HG02870 (cell line): ENCODE results near the gene ZNF804A.
"Not testable (repeated sequence)": the region's sequence is repeated elsewhere in the genome, so short reads cannot be mapped to it uniquely, and the experiment has no call there.

ENCODE experiments used
- ATAC-seq: cut with Tn5 transposase; IDR thresholded peaks from one replicate; pipeline ENCODE4 v1.9.1; 2021; ENCODE audit warnings: mild to moderate bottlenecking, moderate library complexity; ENCODE audit not compliant: unreplicated experiment

ZNF804A gene

GRCh38 chr2:184814421-184814820 lies 216.1 kb downstream of the ZNF804A start:
- no peak for ATAC-seq

DNA sequence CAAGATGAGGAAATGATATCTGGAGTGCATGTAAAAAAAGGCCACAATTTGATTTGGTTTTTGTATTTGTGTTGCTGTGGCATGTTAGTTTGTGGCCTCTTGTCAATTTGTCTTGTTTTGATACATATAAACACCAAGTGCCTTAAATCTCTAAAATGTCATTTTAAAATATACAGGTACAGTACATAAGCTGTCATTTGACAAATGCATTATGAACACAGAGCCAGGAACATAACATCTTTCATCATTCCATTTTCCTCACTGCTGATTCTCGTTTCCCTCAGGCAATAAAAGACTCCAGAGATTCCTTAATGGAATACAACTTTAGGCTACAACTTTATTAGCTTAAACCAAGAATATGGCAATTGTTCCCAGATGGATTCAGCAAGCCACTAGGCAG lies 217.5 kb downstream of the ZNF804A start:
- ATAC-seq = no peak

- no peak for ATAC-seq
Observed at GRCh38 chr2:184824597-184824996, 226.3 kb downstream of the ZNF804A start.

- peak; percentile 74 for ATAC-seq
Observed at GRCh38 chr2:184830531-184830930, 232.2 kb downstream of the ZNF804A start.

GRCh38 chr2:184834699-184835397 lies 236.5 kb downstream of the ZNF804A start:
- ATAC-seq = no peak

DNA sequence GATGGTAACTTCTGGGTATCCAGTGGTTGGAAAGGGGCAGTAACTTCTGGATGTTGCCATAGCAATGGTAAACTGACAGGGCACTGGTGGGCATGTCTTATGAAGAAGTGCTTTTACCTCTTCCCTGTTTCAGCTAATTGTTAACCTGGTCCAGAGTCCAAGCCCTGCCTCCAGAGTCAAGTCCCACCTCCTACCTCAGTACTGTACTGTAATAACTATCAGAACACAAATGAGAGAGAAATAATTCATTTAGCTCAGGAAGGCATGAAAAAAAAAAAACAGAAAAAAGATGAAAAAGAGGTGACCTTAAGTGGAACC lies 237.0 kb downstream of the ZNF804A start:
- ATAC-seq = no peak

DNA sequence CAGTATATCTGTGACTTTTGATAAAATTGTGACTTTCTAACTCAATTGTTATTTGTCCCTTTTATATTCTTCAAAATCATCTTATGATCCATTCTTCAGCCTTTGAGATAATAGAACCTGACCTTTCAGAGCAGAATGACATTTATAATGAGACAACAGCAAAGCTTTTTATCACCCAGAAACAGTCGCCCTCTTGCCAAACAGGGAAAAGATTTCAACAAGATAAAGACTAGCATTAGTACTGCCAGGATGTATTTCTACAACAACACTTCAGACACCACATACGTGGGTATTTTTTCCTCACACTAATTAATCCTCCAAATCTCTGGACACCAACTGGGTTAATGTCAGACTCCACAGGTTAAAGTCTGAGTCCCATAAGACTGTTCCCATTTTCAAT lies 249.0 kb downstream of the ZNF804A start:
- no peak for ATAC-seq

GRCh38 chr2:184849516-184849915 lies 251.2 kb downstream of the ZNF804A start:
- ATAC-seq = no peak

DNA sequence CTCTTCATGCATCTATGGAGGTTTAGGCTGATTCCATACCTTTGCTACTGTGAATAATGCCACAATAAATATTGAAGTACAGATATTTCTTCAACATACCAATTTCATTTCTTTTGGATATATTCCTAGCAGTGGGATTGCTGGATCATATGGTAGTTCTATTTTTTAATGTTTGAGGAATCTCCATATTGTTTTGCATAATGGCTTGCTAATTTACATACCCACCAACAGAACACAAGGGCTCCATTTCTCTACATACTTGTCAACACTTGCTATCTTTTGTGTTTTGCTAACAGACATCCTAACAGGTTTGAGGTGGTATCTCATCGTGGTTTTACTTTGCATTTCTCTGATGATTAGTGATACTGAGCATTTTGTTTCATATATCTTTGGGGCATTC lies 253.2 kb downstream of the ZNF804A start:
- no peak for ATAC-seq

DNA sequence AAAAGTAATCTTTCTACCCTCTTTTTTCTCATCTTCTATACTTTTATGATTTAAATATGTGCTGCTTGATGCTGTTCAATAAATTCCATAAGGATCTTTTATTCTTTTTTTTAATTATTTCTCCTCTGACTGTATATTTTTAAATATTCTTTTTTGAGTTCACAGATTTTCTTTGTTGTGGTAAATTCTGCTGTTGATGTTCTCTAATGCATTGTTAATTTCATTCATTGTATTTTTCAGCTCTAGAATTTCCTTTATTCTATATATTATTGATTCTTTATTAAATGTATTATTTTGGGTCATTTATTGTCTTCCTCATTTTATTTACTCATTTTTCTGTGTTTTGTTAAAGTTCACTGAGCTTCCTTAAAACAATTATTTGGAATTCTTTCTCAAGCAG lies 260.9 kb downstream of the ZNF804A start:
- no peak for ATAC-seq

DNA sequence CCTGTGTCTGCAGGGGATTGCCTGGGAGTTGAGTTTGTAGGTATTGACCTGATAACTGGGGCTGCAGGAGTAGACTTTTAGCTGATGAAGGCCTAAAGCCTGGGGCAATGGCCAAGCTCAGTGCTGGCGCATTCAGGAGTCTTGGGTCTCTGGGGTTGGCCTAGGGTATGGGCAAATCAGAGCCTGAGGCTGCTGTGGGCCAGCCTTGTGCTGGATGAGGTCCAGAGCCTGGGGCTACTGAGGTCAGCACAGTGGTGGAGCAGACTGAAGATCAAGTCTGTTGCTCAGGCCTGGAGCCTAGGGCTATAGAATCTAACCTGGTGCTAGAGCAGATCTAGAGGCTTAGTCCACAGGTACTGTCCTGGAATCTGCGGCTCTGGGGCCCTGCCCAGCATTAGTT lies 262.4 kb downstream of the ZNF804A start:
- ATAC-seq = no peak

DNA sequence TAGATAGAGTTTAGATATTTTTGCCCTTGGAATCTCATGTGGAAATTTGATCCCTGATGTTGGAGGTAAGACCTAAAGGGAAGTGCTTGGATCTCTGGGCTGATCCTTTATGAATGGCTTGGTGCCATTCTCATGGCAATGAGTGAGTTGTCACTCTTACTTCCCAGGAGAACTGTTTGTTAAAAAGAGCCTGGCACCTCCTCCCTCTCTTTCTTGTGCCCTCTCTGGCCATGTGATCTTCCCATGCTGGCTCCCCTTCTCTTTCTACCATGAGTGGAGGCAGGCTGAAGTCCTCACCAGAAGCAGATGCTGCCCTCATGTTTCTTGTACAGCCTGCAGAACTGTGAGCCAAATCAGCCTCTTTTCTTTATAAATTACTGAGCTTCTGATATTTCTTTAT lies 276.9 kb downstream of the ZNF804A start:
- ATAC-seq = no peak

DNA sequence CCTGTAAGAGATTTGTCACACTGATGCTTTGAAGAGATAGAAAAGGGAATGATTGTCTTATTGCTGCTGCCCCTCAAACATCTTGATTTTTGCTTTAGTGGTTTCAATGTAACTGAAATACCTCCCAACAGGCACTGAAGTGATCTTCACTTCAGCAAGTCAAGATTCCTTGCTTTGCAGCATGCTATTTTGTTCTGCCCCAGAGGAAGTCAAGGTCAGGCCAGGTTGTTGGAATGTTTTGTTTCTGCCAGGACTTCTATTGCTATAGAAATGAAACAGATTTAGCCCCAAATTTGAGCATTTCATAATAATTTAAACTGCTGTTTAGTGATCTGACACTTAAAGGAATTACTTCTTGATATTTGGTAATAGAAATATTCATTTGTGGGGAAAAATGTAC lies 277.6 kb downstream of the ZNF804A start:
- ATAC-seq = no peak

DNA sequence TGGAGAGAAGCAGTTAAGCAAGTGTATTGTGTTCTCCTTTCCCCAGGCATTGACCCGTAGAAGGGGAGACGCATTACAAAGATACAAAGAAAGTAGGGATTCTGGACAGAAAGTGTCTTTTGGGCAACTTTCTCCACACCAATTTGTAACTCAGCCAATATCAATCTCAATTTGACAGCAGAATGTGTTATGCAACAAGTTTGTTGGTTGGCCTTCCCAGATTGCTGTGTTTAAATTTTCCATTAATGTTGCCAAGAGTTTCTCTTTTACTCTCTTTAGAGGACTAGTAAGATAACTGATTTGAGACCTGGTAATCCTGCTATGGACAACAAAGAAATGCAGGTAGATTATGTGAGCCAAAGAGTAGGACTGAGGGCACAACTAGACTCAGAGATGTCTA lies 279.6 kb downstream of the ZNF804A start:
- ATAC-seq = no peak

- no peak for ATAC-seq
Observed at GRCh38 chr2:184879671-184880070, 281.3 kb downstream of the ZNF804A start.

- ATAC-seq = not testable (repeated sequence)
Observed at GRCh38 chr2:184886585-184886984, 288.3 kb downstream of the ZNF804A start.

GRCh38 chr2:184890311-184890710 lies 292.0 kb downstream of the ZNF804A start:
- peak; percentile 66 for ATAC-seq

DNA sequence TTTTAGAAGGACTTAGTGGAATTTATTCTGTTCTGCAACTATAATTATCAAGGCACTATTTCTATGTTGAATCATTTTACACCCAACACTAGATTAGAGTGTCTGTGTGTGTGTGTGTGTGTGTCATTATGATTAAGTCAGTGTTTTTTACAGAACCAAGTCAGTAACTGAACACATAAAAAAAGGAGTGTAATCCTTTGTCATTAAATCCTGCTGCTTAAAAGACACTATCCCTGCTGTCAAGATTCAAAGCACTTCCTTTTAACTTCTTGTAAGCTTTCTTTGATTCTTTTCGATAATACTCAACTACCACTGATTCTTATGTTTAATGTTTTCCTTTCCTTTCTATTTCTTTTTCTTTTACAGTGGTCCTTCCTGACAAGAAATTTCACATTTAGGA lies 306.7 kb downstream of the ZNF804A start:
- no peak for ATAC-seq

DNA sequence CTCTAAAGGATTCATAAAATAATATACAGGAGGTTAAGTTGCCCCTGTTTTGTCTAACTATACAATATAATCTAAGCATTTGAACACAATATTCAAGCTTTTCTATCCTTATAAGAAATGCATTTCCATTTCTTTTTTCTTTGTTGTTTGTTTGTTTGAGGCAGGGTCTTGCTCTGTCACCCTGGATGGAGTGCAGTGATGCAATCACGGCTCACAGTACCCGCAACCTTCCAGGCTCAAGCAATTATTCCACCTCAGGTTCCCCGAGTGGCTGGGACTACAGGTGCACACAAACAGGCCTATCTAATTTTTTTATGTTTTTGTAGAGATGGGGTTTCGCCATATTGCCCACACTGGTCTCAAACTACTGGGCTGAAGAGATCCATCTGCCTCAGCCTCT lies 307.8 kb downstream of the ZNF804A start:
- ATAC-seq = no peak

DNA sequence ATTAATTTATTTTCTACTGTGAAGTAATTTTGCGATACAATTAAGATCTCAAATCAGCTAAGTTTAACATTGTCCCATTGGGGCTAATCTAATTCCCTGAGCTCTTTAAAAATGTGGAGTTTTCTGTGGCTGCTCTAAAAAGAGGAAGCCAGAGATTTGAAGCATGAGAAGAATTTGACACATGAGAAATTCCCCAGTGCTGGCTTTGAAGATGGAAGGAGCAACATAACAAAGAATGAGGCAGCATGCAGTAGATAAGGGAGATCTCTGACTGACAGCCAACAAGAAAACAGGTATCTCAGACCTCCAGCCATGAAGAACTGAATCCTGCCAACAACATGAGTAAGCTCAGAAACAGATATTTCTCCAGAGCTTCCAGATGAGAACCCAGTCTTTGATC lies 308.4 kb downstream of the ZNF804A start:
- ATAC-seq = no peak

DNA sequence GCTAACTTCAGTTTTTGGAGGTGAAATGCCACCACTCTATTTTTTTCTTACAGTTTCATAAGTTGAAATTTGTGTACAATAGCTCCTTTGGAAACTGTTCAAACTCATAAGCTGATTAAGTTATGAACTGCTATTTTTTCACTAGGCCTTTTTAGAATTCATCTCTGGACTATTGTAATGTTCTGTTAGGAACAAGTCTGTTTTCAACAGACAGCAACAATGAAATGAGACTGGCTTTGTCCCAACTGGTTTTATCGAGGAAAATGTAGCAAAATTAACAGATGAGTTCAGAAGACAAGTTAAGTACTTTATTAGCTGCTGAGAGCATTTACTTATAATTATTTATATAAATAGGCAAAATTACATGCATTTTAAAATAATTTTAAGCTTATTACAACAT lies 310.6 kb downstream of the ZNF804A start:
- ATAC-seq = no peak

GRCh38 chr2:184920451-184920965 lies 322.2 kb downstream of the ZNF804A start:
- no peak for ATAC-seq

- ATAC-seq = no peak
Observed at GRCh38 chr2:184921676-184922075, 323.3 kb downstream of the ZNF804A start.
